ENCODE results near the gene IFFO2.

- no peak for TF ChIP-seq EP300 (IDR thresholded peaks at IDR 0.05; ENCODE audit: borderline replicate concordance)
- no peak for TF ChIP-seq EGR1 (IDR thresholded peaks at IDR 0.05)
- TF ChIP-seq TCF12 (IDR thresholded peaks at IDR 0.05; ENCODE audit: low read depth): no peak
- no peak for TF ChIP-seq REST (IDR thresholded peaks at IDR 0.05; ENCODE audit: low read depth)
- TF ChIP-seq CREB1 (IDR thresholded peaks at IDR 0.05; ENCODE audit: low read depth): no peak
- TF ChIP-seq RAD21 (IDR thresholded peaks at IDR 0.05; ENCODE audit: low read depth): no peak
- no peak for TF ChIP-seq FOXM1 (IDR thresholded peaks at IDR 0.05; ENCODE audit: borderline replicate concordance, low read depth)
- no peak for TF ChIP-seq CEBPB (IDR thresholded peaks at IDR 0.05)
- no peak for TF ChIP-seq TAF1 (IDR thresholded peaks at IDR 0.05; ENCODE audit: low read depth)
- no peak for TF ChIP-seq USF1 (IDR thresholded peaks at IDR 0.05)
Observed at GRCh38 chr1:18921516-18922251, 34.8 kb downstream of the IFFO2 start.

Measured in Ishikawa (cell line).